Ovary (tissue), 9 donors: ENCODE data around the gene ZKSCAN1. TPM values are rescaled to one million over a fixed set of nuclear protein-coding genes. Genes with fewer than 3 reads are reported as not detected.

Experiments used
- DNase-seq, 5 donors: peaks; one replicate each; pipeline ENCODE4 v3.0.0-alpha.2; 2019 to 2020
- H3K27ac ChIP-seq, 2 donors: fragments of 200-600 bp; one replicate each; pipeline versions ENCODE4 v1.5.1 to v1.8.0; 2019 to 2022
- H3K27me3 ChIP-seq: fragments of 200-600 bp; one replicate; pipeline ENCODE4 v1.8.0; 2022
- H3K36me3 ChIP-seq: fragments of 200-600 bp; sonication (generic); one replicate; pipeline ENCODE4 v1.5.1; 2019
- H3K4me1 ChIP-seq: one replicate; pipeline ENCODE4 v1.8.1; 2013; ENCODE audit warnings: mild to moderate bottlenecking, moderate library complexity; ENCODE audit not compliant: insufficient read depth
- H3K4me3 ChIP-seq: fragments of 200-600 bp; sonication (generic); one replicate; pipeline ENCODE4 v1.5.1; 2017
- H3K9me3 ChIP-seq, 2 donors: fragments of 200-600 bp in 1 of 2; sonication (generic) in 1 of 2; one replicate each; pipeline versions ENCODE4 v1.5.1 to v1.8.1; 2013 to 2019; ENCODE audit warnings: mild to moderate bottlenecking in 1 of 2, moderate library complexity in 1 of 2
- EP300 ChIP-seq: sonication (generic); formaldehyde crosslinking; IDR thresholded peaks from one replicate; pipeline ENCODE4 v1.6.1; 2017; ENCODE audit warnings: antibody characterized with exemption
- POLR2A ChIP-seq: fragments of 450-650 bp; IDR thresholded peaks from one replicate; pipeline ENCODE4 v1.6.1; 2017; ENCODE audit warnings: antibody characterized with exemption, mild to moderate bottlenecking, moderate library complexity
- WGBS, 3 donors: extraction: QIAGEN DNeasy Blood & Tissue Kit in 1 of 3; methylation state at CpG; one replicate each; pipeline versions ENCODE4 v1.1.5 to v1.1.7; 2013 to 2017; 5-methylcytosine and 5-hydroxymethylcytosine counted together
- intact Hi-C, 4 donors: fragments of 100-400 bp; cut with DNase I; formaldehyde crosslinking; loops; one replicate each; pipeline versions ENCODE4 v1.11.0 to v1.15.1; 2022 to 2023
- polyA plus RNA-seq, 2 donors: library from polyadenylated mRNA; stranded (reverse); fragments of 200-250 nt in 1 of 2; fragments of 350-450 nt in 1 of 2; fragmentation: Illumina TruSeq in 1 of 2; extraction: RNeasy Lipid Tissue Mini Kit (QIAGEN cat#74804) in 1 of 2; gene quantifications; one replicate each; pipeline ENCODE4 v1.2.3, GENCODE V29; 2013 to 2014
- total RNA-seq, 7 donors: library from RNA; depleted of rRNA in 2 of 7; stranded (reverse); fragments of >200 nt in 2 of 7; fragmentation: NEBNext Ultra II Directional in 3 of 7; extraction: Animal tissue kit (Norgen Biotek cat#: 25700) in 3 of 7; gene quantifications; one replicate each; pipeline versions ENCODE4 v1.1.0 to v1.2.4, GENCODE V29; 2016 to 2023
- TF ChIP-seq, protein P1 (sequence below), 3 donors: fragments of 450-650 bp in 2 of 3; fragments of 200-600 bp in 1 of 3; IDR thresholded peaks; one replicate each; pipeline versions ENCODE4 v1.5.1 to v1.8.0; 2016 to 2022; ENCODE audit warnings: antibody characterized with exemption in 3 of 3, mild to moderate bottlenecking in 1 of 3
- donor health status: DM: no; HTN: no; CAD: no; lungs with moderate emphysema.
- donor health status: DM: no; HTN: no; CAD: no.
- donor health status: Bipolar disorder and iron deficiency.
- donor health status: DM: yes; HTN: yes; CAD: no.
- donor health status: DM: no; HTN: no; CAD: no.
- donor health status: DM: yes; HTN: yes; CAD: no.

The ZKSCAN1 gene
- total and polyA plus RNA-seq, 9 donors, result 14.2 to 90.7 (median 73.5) TPM

DNA sequence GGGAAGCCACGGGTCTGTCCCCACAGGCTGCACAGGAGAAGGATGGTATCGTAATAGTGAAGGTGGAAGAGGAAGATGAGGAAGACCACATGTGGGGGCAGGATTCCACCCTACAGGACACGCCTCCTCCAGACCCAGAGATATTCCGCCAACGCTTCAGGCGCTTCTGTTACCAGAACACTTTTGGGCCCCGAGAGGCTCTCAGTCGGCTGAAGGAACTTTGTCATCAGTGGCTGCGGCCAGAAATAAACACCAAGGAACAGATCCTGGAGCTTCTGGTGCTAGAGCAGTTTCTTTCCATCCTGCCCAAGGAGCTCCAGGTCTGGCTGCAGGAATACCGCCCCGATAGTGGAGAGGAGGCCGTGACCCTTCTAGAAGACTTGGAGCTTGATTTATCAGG, 8.1 kb downstream of the ZKSCAN1 start:
- intact Hi-C loops, result no loop called here
- Histone ChIP-seq H3K4me1 (peaks cover 8% of the 10 kb centered on the region), H3K27me3 (no peaks in the 10 kb centered on the region), H3K9me3 (no peaks in the 10 kb centered on the region), H3K27ac (no peak overlapping the region), H3K36me3 (no peaks in the 10 kb centered on the region), H3K4me3 (no peak overlapping the region)
- TF ChIP-seq POLR2A (no peak), EP300 (no peak)
- TF ChIP-seq, protein P1, sequence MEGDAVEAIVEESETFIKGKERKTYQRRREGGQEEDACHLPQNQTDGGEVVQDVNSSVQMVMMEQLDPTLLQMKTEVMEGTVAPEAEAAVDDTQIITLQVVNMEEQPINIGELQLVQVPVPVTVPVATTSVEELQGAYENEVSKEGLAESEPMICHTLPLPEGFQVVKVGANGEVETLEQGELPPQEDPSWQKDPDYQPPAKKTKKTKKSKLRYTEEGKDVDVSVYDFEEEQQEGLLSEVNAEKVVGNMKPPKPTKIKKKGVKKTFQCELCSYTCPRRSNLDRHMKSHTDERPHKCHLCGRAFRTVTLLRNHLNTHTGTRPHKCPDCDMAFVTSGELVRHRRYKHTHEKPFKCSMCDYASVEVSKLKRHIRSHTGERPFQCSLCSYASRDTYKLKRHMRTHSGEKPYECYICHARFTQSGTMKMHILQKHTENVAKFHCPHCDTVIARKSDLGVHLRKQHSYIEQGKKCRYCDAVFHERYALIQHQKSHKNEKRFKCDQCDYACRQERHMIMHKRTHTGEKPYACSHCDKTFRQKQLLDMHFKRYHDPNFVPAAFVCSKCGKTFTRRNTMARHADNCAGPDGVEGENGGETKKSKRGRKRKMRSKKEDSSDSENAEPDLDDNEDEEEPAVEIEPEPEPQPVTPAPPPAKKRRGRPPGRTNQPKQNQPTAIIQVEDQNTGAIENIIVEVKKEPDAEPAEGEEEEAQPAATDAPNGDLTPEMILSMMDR (IDR thresholded peaks at IDR 0.05), result no peak
- 92 to 96% (median 94%) methylated on average over 12 of the region's 12 CpGs for WGBS, 3 donors
- no peak for DNase-seq

DNA sequence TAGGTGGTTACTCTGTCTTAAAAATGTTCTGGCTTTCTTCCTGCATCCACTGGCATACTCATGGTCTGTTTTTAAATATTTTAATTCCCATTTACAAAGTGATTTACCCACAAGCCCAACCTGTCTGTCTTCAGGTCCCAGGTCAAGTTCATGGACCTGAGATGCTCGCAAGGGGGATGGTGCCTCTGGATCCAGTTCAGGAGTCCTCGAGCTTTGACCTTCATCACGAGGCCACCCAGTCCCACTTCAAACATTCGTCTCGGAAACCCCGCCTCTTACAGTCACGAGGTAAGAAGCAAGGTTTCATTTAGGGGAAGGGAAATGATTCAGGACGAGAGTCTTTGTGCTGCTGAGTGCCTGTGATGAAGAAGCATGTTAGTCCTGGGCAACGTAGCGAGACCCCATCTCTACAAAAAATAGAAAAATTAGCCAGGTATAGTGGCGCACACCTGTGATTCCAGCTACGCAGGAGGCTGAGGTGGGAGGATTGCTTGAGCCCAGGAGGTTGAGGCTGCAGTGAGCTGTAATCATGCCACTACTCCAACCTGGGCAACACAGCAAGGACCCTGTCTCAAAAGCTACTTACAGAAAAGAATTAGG, 8.7 kb downstream of the ZKSCAN1 start:
- Histone ChIP-seq H3K9me3 (no peaks in the 10 kb centered on the region), H3K27me3 (no peaks in the 10 kb centered on the region), H3K4me1 (peaks cover 4% of the 10 kb centered on the region), H3K4me3 (no peak overlapping the region), H3K36me3 (no peaks in the 10 kb centered on the region), H3K27ac (no peak overlapping the region)
- TF ChIP-seq POLR2A (no peak), EP300 (no peak)
- TF ChIP-seq, protein P1 (IDR thresholded peaks at IDR 0.05), result no peak
- DNase-seq, result no peak
- 82 to 84% (median 82%) methylated on average over 12 of the region's 12 CpGs for WGBS, 3 donors
- intact Hi-C loops, result no loop called here

DNA sequence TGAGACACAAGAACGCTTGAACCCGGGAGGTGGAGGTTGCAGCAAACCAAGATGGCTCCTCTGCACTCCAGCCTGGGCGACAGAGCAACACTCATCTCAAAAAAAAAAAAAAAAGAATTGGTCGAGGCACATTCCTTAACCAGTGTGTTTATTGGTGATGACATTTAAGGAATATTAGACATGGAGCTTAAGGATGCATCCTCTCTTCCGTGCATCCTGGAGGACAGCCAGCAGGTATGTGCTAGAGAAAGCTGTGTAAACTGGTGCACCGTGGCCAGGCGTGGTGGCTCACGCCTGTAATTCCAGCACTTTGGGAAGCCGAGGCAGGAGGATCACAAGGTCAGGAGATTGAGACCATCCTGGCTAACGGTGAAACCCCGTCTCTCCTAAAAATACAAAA, 11.8 kb downstream of the ZKSCAN1 start:
- Histone ChIP-seq H3K27ac (no peak overlapping the region), H3K9me3 (no peaks in the 10 kb centered on the region), H3K27me3 (no peaks in the 10 kb centered on the region), H3K4me3 (no peak overlapping the region), H3K36me3 (no peaks in the 10 kb centered on the region), H3K4me1 (no peaks in the 10 kb centered on the region)
- DNase-seq, result no peak
- 84 to 94% (median 93%) methylated on average over 11 of the region's 11 CpGs for WGBS, 3 donors
- TF ChIP-seq EP300 (no peak), POLR2A (no peak)
- TF ChIP-seq, protein P1 (IDR thresholded peaks at IDR 0.05), result no peak
- intact Hi-C loops, result no loop called here

DNA sequence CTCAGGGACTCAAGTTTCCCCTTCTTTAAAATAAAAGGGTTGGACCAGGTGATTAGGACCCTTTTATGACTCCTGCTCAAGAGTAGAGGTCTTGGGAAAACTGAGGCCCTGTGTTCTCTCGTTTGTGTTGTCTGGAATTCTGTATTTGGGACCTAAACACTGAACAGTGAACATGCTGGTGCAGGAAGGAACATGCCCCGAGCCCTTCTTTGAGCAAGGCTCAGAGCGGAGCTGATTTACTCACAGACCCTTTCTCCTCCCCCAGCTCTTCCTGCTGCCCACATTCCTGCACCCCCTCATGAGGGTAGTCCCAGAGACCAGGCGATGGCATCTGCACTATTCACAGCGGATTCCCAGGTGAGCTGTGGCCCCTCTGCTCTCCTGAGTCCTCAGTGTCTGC, 14.2 kb downstream of the ZKSCAN1 start:
- intact Hi-C loops, result no loop called here
- H3K9me3 ChIP-seq, result no peaks in the 10 kb centered on the region
- no peaks in the 10 kb centered on the region for H3K36me3 ChIP-seq
- H3K4me3 ChIP-seq, result no peak overlapping the region
- WGBS, 3 donors, result 83 to 89% (median 88%) methylated on average over 5 of the region's 5 CpGs
- no peak for DNase-seq
- TF ChIP-seq POLR2A (no peak), EP300 (no peak)
- TF ChIP-seq, protein P1 (IDR thresholded peaks at IDR 0.05), result no peak
- H3K27me3 ChIP-seq, result no peaks in the 10 kb centered on the region
- H3K27ac ChIP-seq, result no peak overlapping the region
- no peaks in the 10 kb centered on the region for H3K4me1 ChIP-seq
